HuH-7.5 (cell line): ENCODE measurements around the gene ACP2.
"Not testable (repeated sequence)": the region's sequence is repeated elsewhere in the genome, so short reads cannot be mapped to it uniquely, and the experiment has no call there.

Experiments
- DNase-seq: peaks from one replicate; pipeline ENCODE4 v3.0.0; 2011; ENCODE audit warnings: low spot score

ACP2 gene

GRCh38 chr11:47241841-47242301, 6.7 kb downstream of the ACP2 start:
- no peak for DNase-seq

GRCh38 chr11:47239852-47240251, 8.8 kb downstream of the ACP2 start:
- no peak for DNase-seq

- no peak for DNase-seq
Observed at GRCh38 chr11:47236482-47236881, 12.1 kb downstream of the ACP2 start.

GRCh38 chr11:47235163-47235562, 13.5 kb downstream of the ACP2 start:
- no peak for DNase-seq

- no peak for DNase-seq
Observed at GRCh38 chr11:47234669-47235100, 13.9 kb downstream of the ACP2 start.

- no peak for DNase-seq
Observed at GRCh38 chr11:47233989-47234668, 14.5 kb downstream of the ACP2 start.

GRCh38 chr11:47233051-47233450, 15.6 kb downstream of the ACP2 start:
- no peak for DNase-seq

GRCh38 chr11:47229161-47229560, 19.5 kb downstream of the ACP2 start:
- no peak for DNase-seq

GRCh38 chr11:47225552-47226400, 22.8 kb downstream of the ACP2 start:
- DNase-seq = no peak

- DNase-seq = no peak
Observed at GRCh38 chr11:47222696-47223095, 25.9 kb downstream of the ACP2 start.

GRCh38 chr11:47220401-47220821, 28.2 kb downstream of the ACP2 start:
- no peak for DNase-seq

- no peak for DNase-seq
Observed at GRCh38 chr11:47216121-47216798, 32.4 kb downstream of the ACP2 start.

- DNase-seq = peak; percentile 40
Observed at GRCh38 chr11:47215366-47215910, 33.2 kb downstream of the ACP2 start.

- DNase-seq = peak; percentile 82
Observed at GRCh38 chr11:47213950-47214565, 34.6 kb downstream of the ACP2 start.

GRCh38 chr11:47212938-47213337, 35.7 kb downstream of the ACP2 start:
- DNase-seq = no peak

GRCh38 chr11:47208628-47209027, 40.0 kb downstream of the ACP2 start:
- no peak for DNase-seq

GRCh38 chr11:47208008-47208552, 40.5 kb downstream of the ACP2 start:
- not testable (repeated sequence) for DNase-seq

- DNase-seq = no peak
Observed at GRCh38 chr11:47207459-47207858, 41.2 kb downstream of the ACP2 start.

GRCh38 chr11:47206577-47206976, 42.0 kb downstream of the ACP2 start:
- not testable (repeated sequence) for DNase-seq

GRCh38 chr11:47204637-47204989, 44.0 kb downstream of the ACP2 start:
- DNase-seq = no peak

GRCh38 chr11:47202576-47202975, 46.0 kb downstream of the ACP2 start:
- DNase-seq = no peak

- DNase-seq = no peak
Observed at GRCh38 chr11:47201015-47201414, 47.6 kb downstream of the ACP2 start.
